NCI-H187 treated with DMSO at 0.1 percent for 48 hours (cell line): ENCODE results near the gene GSPT2.
"Not testable (repeated sequence)": the region's sequence is repeated elsewhere in the genome, so short reads cannot be mapped to it uniquely, and the experiment has no call there.

Experiments used
- DNase-seq: peaks from one replicate; lab custom pipeline; 2025; lab: John Stamatoyannopoulos, UW

Gene GSPT2

GRCh38 chrX:51743179-51743957, at the start of gene GSPT2:
GSPT2 (plus strand) TSS chrX:51743442; CDS start chrX:51743627, 185 bp downstream.
- DNase-seq = no peak

- no peak for DNase-seq
Observed at GRCh38 chrX:51694254-51694653, 49.0 kb upstream of the GSPT2 start.

- no peak for DNase-seq
Observed at GRCh38 chrX:51697397-51697796, 45.8 kb upstream of the GSPT2 start.

GRCh38 chrX:51710277-51711164, 32.7 kb upstream of the GSPT2 start, which contains the start of gene CENPVL1:
CENPVL1 (plus strand) TSS chrX:51710512; CDS start chrX:51710512, 0 bp downstream.
- DNase-seq = not testable (repeated sequence)

GRCh38 chrX:51712943-51713647, 30.1 kb upstream of the GSPT2 start:
- DNase-seq = not testable (repeated sequence)

GRCh38 chrX:51728202-51728601, 15.0 kb upstream of the GSPT2 start:
- no peak for DNase-seq

- DNase-seq = no peak
Observed at GRCh38 chrX:51737091-51737490, 6.2 kb upstream of the GSPT2 start.

- no peak for DNase-seq
Observed at GRCh38 chrX:51742586-51742985, 656 bp upstream of the GSPT2 start.

- DNase-seq = no peak
Observed at GRCh38 chrX:51747671-51748070, 4.4 kb downstream of the GSPT2 start.

GRCh38 chrX:51759055-51759839, 16.0 kb downstream of the GSPT2 start:
- DNase-seq = no peak

- no peak for DNase-seq
Observed at GRCh38 chrX:51760657-51761056, 17.4 kb downstream of the GSPT2 start.

- DNase-seq = no peak
Observed at GRCh38 chrX:51766546-51766945, 23.3 kb downstream of the GSPT2 start.

- DNase-seq = no peak
Observed at GRCh38 chrX:51776851-51777250, 33.6 kb downstream of the GSPT2 start.

- DNase-seq = no peak
Observed at GRCh38 chrX:51779306-51779705, 36.1 kb downstream of the GSPT2 start.

GRCh38 chrX:51795136-51795535, 51.9 kb downstream of the GSPT2 start:
- no peak for DNase-seq
